GM19035 (cell line): ENCODE results near the gene YDJC.
"Not testable (repeated sequence)": the region's sequence is repeated elsewhere in the genome, so short reads cannot be mapped to it uniquely, and the experiment has no call there.

Source experiments
- ATAC-seq: cut with Tn5 transposase; IDR thresholded peaks from one replicate; pipeline ENCODE4 v1.9.1; 2021; ENCODE audit not compliant: unreplicated experiment

The YDJC gene

GRCh38 chr22:21629255-21630149 lies at the start of gene YDJC:
Gene YDJC, minus strand, starts transcription at chr22:21630022. Its CDS starts 8 bp downstream, at chr22:21630014.
- peak; percentile 82 for ATAC-seq

- no peak for ATAC-seq
Measured at GRCh38 chr22:21679383-21679782, 49.6 kb upstream of the YDJC start.

- ATAC-seq = not testable (repeated sequence)
Measured at GRCh38 chr22:21678842-21679241, 49.0 kb upstream of the YDJC start.

- ATAC-seq = no peak
Measured at GRCh38 chr22:21677606-21678443, 48.0 kb upstream of the YDJC start.

- ATAC-seq = no peak
Measured at GRCh38 chr22:21674638-21675245, 44.9 kb upstream of the YDJC start.

GRCh38 chr22:21673534-21674321 lies 43.9 kb upstream of the YDJC start:
- no peak for ATAC-seq

- ATAC-seq = no peak
Measured at GRCh38 chr22:21672107-21672629, 42.3 kb upstream of the YDJC start.

- ATAC-seq = no peak
Measured at GRCh38 chr22:21669026-21669425, 39.2 kb upstream of the YDJC start.

GRCh38 chr22:21666786-21667185 lies 37.0 kb upstream of the YDJC start:
- ATAC-seq = no peak

- no peak for ATAC-seq
Measured at GRCh38 chr22:21665047-21665851, 35.4 kb upstream of the YDJC start.

- ATAC-seq = no peak
Measured at GRCh38 chr22:21663738-21664137, 33.9 kb upstream of the YDJC start.

- ATAC-seq = no peak
Measured at GRCh38 chr22:21661991-21662390, 32.2 kb upstream of the YDJC start.

GRCh38 chr22:21660904-21661303 lies 31.1 kb upstream of the YDJC start:
- ATAC-seq = no peak

- ATAC-seq = no peak
Measured at GRCh38 chr22:21659864-21660525, 30.2 kb upstream of the YDJC start.

GRCh38 chr22:21657360-21658032 lies 27.7 kb upstream of the YDJC start:
- peak; percentile 85 for ATAC-seq

GRCh38 chr22:21657020-21657359 lies 27.2 kb upstream of the YDJC start:
- no peak for ATAC-seq

GRCh38 chr22:21652547-21653545 lies 23.0 kb upstream of the YDJC start:
- no peak for ATAC-seq
